MM.1S (cell line): ENCODE results near the gene CEBPZOS.

Experiments used
- DNase-seq: peaks from one replicate; pipeline ENCODE4 v3.0.0-alpha.2; 2015
- H2AFZ ChIP-seq: fragments of 300-600 bp; sonication (generic); 2 replicates; pipeline ENCODE4 v1.6.0; 2016; ENCODE audit warnings: antibody characterized with exemption, low read length
- H3F3A ChIP-seq: fragments of 300-600 bp; sonication (generic); 2 replicates; pipeline ENCODE4 v1.6.1; 2016; ENCODE audit warnings: mild to moderate bottlenecking, antibody characterized with exemption, low read length, moderate library complexity, mixed read lengths; ENCODE audit not compliant: insufficient read depth
- H3K27ac ChIP-seq: fragments of 300-600 bp; sonication (generic); 2 replicates; pipeline ENCODE4 v1.5.1; 2016; ENCODE audit warnings: mild to moderate bottlenecking, low read length
- H3K27me3 ChIP-seq: fragments of 300-600 bp; sonication (generic); replicated peaks from 2 replicates; pipeline ENCODE4 v1.6.0; 2016; ENCODE audit warnings: low read length; ENCODE audit not compliant: insufficient read depth
- H3K36me3 ChIP-seq: fragments of 300-600 bp; sonication (generic); replicated peaks from 2 replicates; pipeline ENCODE4 v1.6.1; 2016; ENCODE audit warnings: mild to moderate bottlenecking, low read length, mixed read lengths; ENCODE audit not compliant: insufficient read depth
- H3K4me1 ChIP-seq: fragments of 300-600 bp; sonication (generic); 2 replicates; pipeline ENCODE4 v1.6.1; 2016; ENCODE audit warnings: low read length, mixed read lengths
- H3K4me2 ChIP-seq: fragments of 300-600 bp; sonication (generic); 2 replicates; pipeline ENCODE4 v1.6.0; 2016; ENCODE audit warnings: low read depth, low read length
- H3K4me3 ChIP-seq: fragments of 300-600 bp; sonication (generic); 2 replicates; pipeline ENCODE4 v1.5.1; 2016; ENCODE audit warnings: low read length, mixed read lengths
- H3K79me2 ChIP-seq: fragments of 300-600 bp; sonication (generic); 2 replicates; pipeline ENCODE4 v1.6.1; 2016; ENCODE audit warnings: mixed run types, low read length, mixed read lengths
- H3K9ac ChIP-seq: fragments of 300-600 bp; sonication (generic); 2 replicates; pipeline ENCODE4 v1.6.1; 2016; ENCODE audit warnings: low read length, mixed read lengths
- H3K9me2 ChIP-seq: fragments of 300-600 bp; sonication (generic); replicated peaks from 2 replicates; pipeline ENCODE4 v1.6.1; 2016; ENCODE audit warnings: mild to moderate bottlenecking, low read length, mixed read lengths; ENCODE audit not compliant: insufficient read depth
- H3K9me3 ChIP-seq: fragments of 300-600 bp; sonication (generic); replicated peaks from 2 replicates; pipeline ENCODE4 v1.6.1; 2016; ENCODE audit warnings: mild to moderate bottlenecking, low read length, mixed read lengths; ENCODE audit not compliant: insufficient read depth
- H4K20me1 ChIP-seq: fragments of 300-600 bp; sonication (generic); 2 replicates; pipeline ENCODE4 v1.6.1; 2016; ENCODE audit warnings: mild to moderate bottlenecking, low read length, moderate library complexity, mixed read lengths; ENCODE audit not compliant: insufficient read depth
- CTCF ChIP-seq: fragments of 300-600 bp; sonication (generic); IDR thresholded peaks from 2 replicates; pipeline ENCODE4 v1.5.1; 2016; ENCODE audit warnings: antibody characterized with exemption, low read length, mixed read lengths
- EZH2 ChIP-seq: fragments of 300-600 bp; sonication (generic); optimal IDR thresholded peaks from 2 replicates; pipeline ENCODE3; 2017; ENCODE audit warnings: low read depth, mild to moderate bottlenecking, antibody characterized with exemption, low read length, mixed read lengths
- EZH2phosphoT487 ChIP-seq: fragments of 300-600 bp; sonication (generic); IDR thresholded peaks from 2 replicates; pipeline ENCODE4 v1.6.1; 2018; ENCODE audit warnings: antibody characterized with exemption, low read length

Gene CEBPZOS

GRCh38 chr2:37244017-37244416 is 47.7 kb downstream of the CEBPZOS start:
- H3K9ac ChIP-seq, result no peak overlapping the region
- no peaks in the 10 kb centered on the region for H3K9me3 ChIP-seq
- no peaks in the 10 kb centered on the region for H3K9me2 ChIP-seq
- H3K4me1 ChIP-seq, result no peaks in the 10 kb centered on the region
- peaks cover 8% of the 10 kb centered on the region; the same call in 1 of the 2 replicates for H3K36me3 ChIP-seq
- TF ChIP-seq EZH2 (no peak), EZH2phosphoT487 (no peak), CTCF (no peak)
- H3K4me2 ChIP-seq, result no peak overlapping the region
- no peaks in the 10 kb centered on the region for H3K79me2 ChIP-seq
- H3K4me3 ChIP-seq, result no peak overlapping the region
- no peak overlapping the region for H2AFZ ChIP-seq
- peak; percentile 56 for DNase-seq
- no peaks in the 10 kb centered on the region for H3K27me3 ChIP-seq
- peaks cover 27% of the 10 kb centered on the region; the same call in 1 of the 2 replicates for H4K20me1 ChIP-seq
- peaks cover 59% of the 10 kb centered on the region for H3F3A ChIP-seq
- no peak overlapping the region for H3K27ac ChIP-seq

DNA sequence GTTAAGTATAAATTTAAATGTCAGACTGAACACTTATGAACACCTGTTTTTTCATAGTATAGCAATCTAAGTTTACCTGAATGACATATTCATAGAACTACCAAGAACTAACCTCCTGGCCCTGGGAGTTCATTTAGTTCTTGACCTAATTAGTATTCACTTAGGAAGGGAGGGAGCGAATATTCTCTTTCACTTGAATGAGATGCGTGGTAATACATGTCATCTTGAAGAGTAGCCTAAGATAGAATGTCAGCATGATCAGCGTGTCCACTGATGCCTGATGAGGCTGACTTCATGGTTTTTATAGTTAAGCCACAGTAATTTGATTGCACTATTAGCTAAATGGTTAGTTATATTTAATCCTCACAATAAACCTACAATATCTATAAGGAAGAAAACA is 48.5 kb downstream of the CEBPZOS start:
- Histone ChIP-seq H3K4me2 (no peak overlapping the region), H3K27me3 (no peaks in the 10 kb centered on the region), H3K36me3 (peaks cover 9% of the 10 kb centered on the region; the same call in 1 of the 2 replicates), H3K9ac (no peak overlapping the region), H3K4me3 (no peak overlapping the region), H3K4me1 (no peaks in the 10 kb centered on the region), H3F3A (peaks cover 66% of the 10 kb centered on the region), H2AFZ (no peak overlapping the region), H3K27ac (no peak overlapping the region), H4K20me1 (peaks cover 28% of the 10 kb centered on the region), H3K9me3 (no peaks in the 10 kb centered on the region), H3K79me2 (no peaks in the 10 kb centered on the region), H3K9me2 (no peaks in the 10 kb centered on the region)
- no peak for DNase-seq
- TF ChIP-seq CTCF, result no peak
- TF ChIP-seq EZH2phosphoT487, result no peak
- no peak for TF ChIP-seq EZH2

DNA sequence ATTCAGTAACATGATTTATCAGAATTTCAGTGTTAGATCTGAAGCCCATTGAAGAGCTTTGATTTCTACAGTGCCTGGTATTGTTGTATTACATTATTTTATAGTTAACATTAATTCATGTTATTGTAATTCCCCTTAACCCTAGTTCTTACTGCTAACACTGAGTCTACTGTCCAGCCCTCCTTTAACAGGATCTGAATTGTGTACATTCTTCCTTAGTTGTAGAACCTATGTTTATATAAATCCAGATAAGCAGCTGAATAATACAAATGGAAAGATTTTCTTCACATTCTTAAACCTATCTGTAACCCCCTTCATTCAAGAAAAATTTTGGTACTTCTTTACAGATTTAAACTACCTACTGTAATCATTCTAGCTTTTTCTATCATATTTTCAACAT is 49.9 kb downstream of the CEBPZOS start:
- Histone ChIP-seq H3K4me2 (no peak overlapping the region), H3K79me2 (peaks cover under 1% of the 10 kb centered on the region; the same call in 1 of the 2 replicates), H3K9me2 (no peaks in the 10 kb centered on the region), H4K20me1 (peaks cover 34% of the 10 kb centered on the region), H3K9ac (no peak overlapping the region), H3K27me3 (no peaks in the 10 kb centered on the region), H3K4me3 (no peak overlapping the region), H3K36me3 (peaks cover 13% of the 10 kb centered on the region), H3K27ac (no peak overlapping the region), H3F3A (peaks cover 77% of the 10 kb centered on the region), H3K4me1 (no peaks in the 10 kb centered on the region), H2AFZ (no peak overlapping the region), H3K9me3 (no peaks in the 10 kb centered on the region)
- no peak for DNase-seq
- TF ChIP-seq CTCF (no peak), EZH2phosphoT487 (no peak), EZH2 (no peak)
